K562 (cell line): ENCODE data around the gene ZCRB1. TPM values are rescaled to one million over a fixed set of nuclear protein-coding genes. Genes with fewer than 3 reads are reported as not detected.

Source experiments
- ATAC-seq: fragments of 200-7000 bp; cut with Tn5 transposase; 3 replicates; pipeline ENCODE4 v1.9.1; 2020; ENCODE audit warnings: moderate library complexity
- BruUV-seq: library from RNA; stranded (reverse); fragments of 400-500 nt; replicated peaks from 2 replicates; lab custom pipeline; 2021; lab: Mats Ljungman, UMichigan
- CTCF ChIA-PET: fragments of 300-600 bp; formaldehyde crosslinking; extraction: SDS; loops from one replicate; lab custom pipeline; 2021; ENCODE audit warnings: low intra/inter-chr PET ratio; lab: Yijun Ruan, JAX
- POLR2A ChIA-PET: fragments of 300-600, 350-650 bp; sonication (Branson Sonifier 250); formaldehyde crosslinking; extraction: SDS; loops from one replicate; lab custom pipeline; 2021; ENCODE audit warnings: antibody characterized with exemption, inconsistent platforms; lab: Yijun Ruan, JAX
- DNase-seq, 4 experiments: peaks; one replicate each; pipeline versions ENCODE4 v3.0.0 to v3.0.0-alpha.2; 2011 to 2018; ENCODE audit warnings: low spot score in 3 of 4, mixed read lengths in 3 of 4; ENCODE audit errors: extremely low read depth in 1 of 4
- FAIRE-seq: peaks from 2 replicates; lab custom pipeline; 2011; peaks lifted over from hg19 to GRCh38; lab: Jason Lieb, UNC
- H2AFZ ChIP-seq: 2 replicates; pipeline ENCODE4 v1.6.0; 2011; ENCODE audit warnings: low read depth, low read length, control low read depth, inconsistent platforms
- H3K27ac ChIP-seq: fragments of 200-600 bp; 3 replicates; pipeline ENCODE4 v1.8.0; 2011; ENCODE audit warnings: low read depth, mild to moderate bottlenecking, control low read depth, inconsistent platforms, low read length, moderate library complexity, mixed read lengths; ENCODE audit errors: extremely low read depth
- H3K27me3 ChIP-seq, 2 experiments: fragments of 300-600 bp in 1 of 2; 2 replicates in 1 of 2; 3 replicates in 1 of 2; pipeline versions ENCODE4 v1.6.0 to v1.8.0; 2011; ENCODE audit warnings: inconsistent platforms in 2 of 2, low read length in 2 of 2, mild to moderate bottlenecking in 1 of 2, mixed read lengths in 1 of 2, moderate library complexity in 1 of 2; ENCODE audit not compliant: control insufficient read depth in 2 of 2, insufficient read depth in 2 of 2
- H3K36me3 ChIP-seq: fragments of 300-600 bp; 3 replicates; pipeline ENCODE4 v1.8.0; 2011; ENCODE audit warnings: mild to moderate bottlenecking, low read length, inconsistent platforms; ENCODE audit not compliant: control insufficient read depth, insufficient read depth
- H3K4me1 ChIP-seq, 2 experiments: fragments of 200-600 bp in 1 of 2; replicated peaks in 1 of 2; 2 replicates in 1 of 2; 3 replicates in 1 of 2; pipeline versions ENCODE4 v1.5.1 to v1.8.0; 2011; ENCODE audit warnings: inconsistent platforms in 2 of 2, low read length in 2 of 2, mild to moderate bottlenecking in 1 of 2, mixed read lengths in 1 of 2, moderate library complexity in 1 of 2; ENCODE audit not compliant: control insufficient read depth in 2 of 2, insufficient read depth in 2 of 2
- H3K4me2 ChIP-seq: 2 replicates; pipeline ENCODE4 v1.6.1; 2011; ENCODE audit warnings: low read length, control low read depth, inconsistent platforms, mixed read lengths; ENCODE audit not compliant: insufficient read depth
- H3K4me3 ChIP-seq: fragments of 200-600 bp; sonication (generic), shearing (Covaris generic); 2 replicates; pipeline ENCODE4 v1.5.1; 2016; ENCODE audit warnings: control low read depth, inconsistent platforms
- H3K79me2 ChIP-seq: fragments of 200-600 bp; 3 replicates; pipeline ENCODE4 v1.8.0; 2011; ENCODE audit warnings: low read length, inconsistent platforms; ENCODE audit not compliant: control insufficient read depth, insufficient read depth
- H3K9ac ChIP-seq, 2 experiments: 2 replicates each; pipeline versions ENCODE4 v1.6.0 to v1.6.1; 2011; ENCODE audit warnings: low read depth in 2 of 2, low read length in 2 of 2, control low read depth in 1 of 2, inconsistent platforms in 1 of 2, mild to moderate bottlenecking in 1 of 2, mixed read lengths in 1 of 2; ENCODE audit not compliant: insufficient read depth in 1 of 2
- H3K9me1 ChIP-seq: one replicate; pipeline ENCODE4 v1.6.0; 2011; ENCODE audit warnings: inconsistent platforms, mild to moderate bottlenecking, low read length, moderate library complexity; ENCODE audit not compliant: control insufficient read depth, insufficient read depth
- H3K9me3 ChIP-seq: replicated peaks from 2 replicates; pipeline ENCODE4 v1.5.1; 2011; ENCODE audit warnings: low read depth, low read length, inconsistent platforms; ENCODE audit not compliant: control insufficient read depth, insufficient read depth
- H4K20me1 ChIP-seq: replicated peaks from 2 replicates; pipeline ENCODE4 v1.6.1; 2011; ENCODE audit warnings: low read length, inconsistent platforms, mixed read lengths; ENCODE audit not compliant: control insufficient read depth, insufficient read depth
- BRD4 ChIP-seq: fragments of 200-600 bp; sonication (generic); IDR thresholded peaks from 2 replicates; pipeline ENCODE4 v1.6.1; 2017; ENCODE audit warnings: inconsistent platforms
- CEBPB ChIP-seq: fragments of 450-650 bp; IDR thresholded peaks from 2 replicates; pipeline ENCODE4 v1.6.1; 2016; ENCODE audit warnings: missing genetic modification characterization, missing compliant biosample characterization
- EP400 ChIP-seq: fragments of 450-650 bp; IDR thresholded peaks from 2 replicates; pipeline ENCODE4 v1.6.1; 2017; ENCODE audit warnings: antibody characterized with exemption, mild to moderate bottlenecking, moderate library complexity
- HDAC6 ChIP-seq: IDR thresholded peaks from 2 replicates; pipeline ENCODE4 v1.6.1; 2012; ENCODE audit warnings: low read depth, mild to moderate bottlenecking, control low read depth, inconsistent platforms, low read length, moderate library complexity
- HNRNPK ChIP-seq: fragments of 200-400 bp; formaldehyde crosslinking; IDR thresholded peaks from one replicate; pipeline ENCODE4 v1.6.1; 2018; ENCODE audit warnings: mild to moderate bottlenecking, low read depth, low read length; ENCODE audit not compliant: poor library complexity, severe bottlenecking
- ILK ChIP-seq: fragments of 450-650 bp; IDR thresholded peaks from 2 replicates; pipeline ENCODE4 v1.6.1; 2016; ENCODE audit warnings: missing genetic modification characterization, low read depth, mild to moderate bottlenecking, missing compliant biosample characterization, moderate library complexity, borderline replicate concordance
- JUN ChIP-seq, 2 experiments: sonication (generic) in 1 of 2; formaldehyde crosslinking in 1 of 2; IDR thresholded peaks; 2 replicates each; pipeline versions ENCODE4 v1.6.1 to v1.8.0; 2012 to 2022; ENCODE audit warnings: borderline replicate concordance in 2 of 2, mild to moderate bottlenecking in 2 of 2, improper control_type of control experiment in 1 of 2, low read depth in 1 of 2, low read length in 1 of 2, missing genetic modification reagents in 1 of 2
- KLF10 ChIP-seq: fragments of 250-450 bp; sonication (Bioruptor Pico); IDR thresholded peaks from 2 replicates; pipeline ENCODE4 v1.6.1; 2021; ENCODE audit warnings: matching md5 sums
- PRPF4 ChIP-seq: fragments of 200-400 bp; formaldehyde crosslinking; IDR thresholded peaks from one replicate; pipeline ENCODE4 v1.6.1; 2017; ENCODE audit warnings: low read length, low read depth, mild to moderate bottlenecking; ENCODE audit not compliant: insufficient read depth, poor library complexity, severe bottlenecking
- SMARCE1 ChIP-seq: fragments of 450-650 bp; IDR thresholded peaks from 2 replicates; pipeline ENCODE4 v1.7.1; 2016; ENCODE audit warnings: mild to moderate bottlenecking
- SOX6 ChIP-seq: fragments of 450-650 bp; IDR thresholded peaks from 2 replicates; pipeline ENCODE4 v1.6.1; 2014; ENCODE audit warnings: mild to moderate bottlenecking
- XRCC5 ChIP-seq: fragments of 200-400 bp; formaldehyde crosslinking; IDR thresholded peaks from 2 replicates; pipeline ENCODE4 v1.6.1; 2017; ENCODE audit warnings: low read depth, mild to moderate bottlenecking, low read length
- ZNF717 ChIP-seq: fragments of 250-450 bp; sonication (Bioruptor Pico); IDR thresholded peaks from 2 replicates; pipeline ENCODE4 v1.5.0; 2021
- WGBS: fragments of 100-300 bp; shearing (Covaris generic); methylation state at CpG from one replicate; pipeline ENCODE4 v1.1.6; 2016; ENCODE audit warnings: low coverage, mixed read lengths; ENCODE audit not compliant: insufficient coverage; ENCODE audit errors: missing lambda C conversion rate; 5-methylcytosine and 5-hydroxymethylcytosine counted together
- in situ Hi-C: fragments of 300-500 bp; cut with MboI; formaldehyde crosslinking; loops from 4 replicates; pipeline ENCODE4 v1.15.0; 2018; ENCODE audit warnings: inconsistent platforms, mixed read lengths
- intact Hi-C: fragments of 100-400 bp; cut with micrococcal nuclease; formaldehyde crosslinking; loops from 2 replicates; pipeline ENCODE4 v1.14.2; 2022
- polyA plus RNA-seq, 8 experiments: library from polyadenylated mRNA; depleted of rRNA in 4 of 8; stranded (reverse) in 5 of 8; unstranded in 3 of 8; fragments of >200 nt; fragmentation: Nextera tagmentation in 2 of 8; fragmentation: Illumina TruSeq in 1 of 8; extraction: Ambion mirVana in 2 of 8; extraction: Trizol in 1 of 8; gene quantifications; 2 replicates each; pipeline versions ENCODE4 v1.2.1 to v1.2.3, GENCODE V29; 2011 to 2014; ENCODE audit warnings: inconsistent platforms in 1 of 8, missing spikeins in 1 of 8
- total RNA-seq, 7 experiments: library from RNA; depleted of rRNA in 6 of 7; stranded (reverse); fragments of >200 nt in 6 of 7; fragmentation: Illumina TruSeq in 2 of 7; extraction: Trizol in 2 of 7; gene quantifications; 2 replicates each; pipeline versions ENCODE4 v1.2.1 to v1.2.3, GENCODE V29; 2011 to 2021; ENCODE audit warnings: low replicate concordance in 1 of 7
- TF ChIP-seq, protein P1 (sequence below): sonication (generic); formaldehyde crosslinking; IDR thresholded peaks from 2 replicates; pipeline ENCODE4 v1.8.0; 2022; ENCODE audit warnings: missing genetic modification reagents, mild to moderate bottlenecking, borderline replicate concordance
- TF ChIP-seq, protein P2 (sequence below): fragments of 250-450 bp; sonication (Bioruptor Pico); IDR thresholded peaks from 2 replicates; pipeline ENCODE4 v1.9.0; 2021; ENCODE audit warnings: mild to moderate bottlenecking, inconsistent platforms
- TF ChIP-seq, protein P3 (sequence below): fragments of 450-650 bp; conservative IDR thresholded peaks from 2 replicates; pipeline ENCODE4 v1.6.1; 2016; ENCODE audit warnings: missing genetic modification characterization, low read depth, mild to moderate bottlenecking, control low read depth, missing compliant biosample characterization

Gene ZCRB1
- total and polyA plus RNA-seq, 9 of the 15 experiments (the other 6 are each of a cell fraction or from before 2014, with no cell fraction given): 36.0 to 102 (median 51.0) TPM

DNA sequence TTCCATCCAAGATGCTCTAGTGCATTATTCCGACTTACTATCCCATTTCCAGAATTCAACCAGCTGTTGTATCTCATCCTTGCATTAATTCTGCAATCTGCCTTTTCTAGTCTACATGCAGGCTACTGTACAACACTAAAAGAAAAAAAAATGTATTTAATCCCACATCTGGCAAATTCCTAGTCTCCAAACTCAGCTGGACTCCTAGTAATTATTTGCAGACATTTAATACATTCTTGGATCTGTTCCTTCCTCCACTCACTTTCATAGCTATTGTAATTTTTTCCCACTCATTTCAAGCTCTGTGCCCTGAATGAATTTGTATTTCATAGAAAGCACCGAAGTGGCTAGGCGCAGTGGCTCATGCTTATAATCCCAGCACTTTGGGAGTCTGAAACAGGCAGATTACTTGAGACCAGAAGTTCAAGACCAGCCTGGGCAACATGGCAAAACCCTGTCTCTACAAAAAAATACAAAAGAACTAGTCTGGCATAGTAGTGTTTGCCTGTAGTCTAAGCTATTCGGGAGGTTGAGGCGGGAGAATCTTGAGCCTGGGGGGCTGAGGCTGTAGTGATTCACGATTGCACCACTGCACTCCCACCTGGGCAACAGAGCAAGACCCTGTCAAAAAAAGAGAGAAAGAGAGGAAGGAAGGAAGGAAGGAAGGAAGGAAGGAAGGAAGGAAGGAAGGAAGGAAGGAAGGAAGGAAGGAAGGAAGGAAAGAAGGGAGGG, 48.3 kb downstream of the ZCRB1 start:
- H3K27me3 ChIP-seq: peaks cover 6 to 25% of the 10 kb centered on the region in 2 experiments; a peak in 3 of 5 replicates
- intact Hi-C loops (no loop called here), in situ Hi-C loops (no loop called here)
- ATAC-seq (no peak), FAIRE-seq (no peak), DNase-seq (no peak)
- H3K27ac ChIP-seq: no peak overlapping the region
- no peak overlapping the region for H3K9ac ChIP-seq
- H3K4me2 ChIP-seq: no peak overlapping the region
- no peaks in the 10 kb centered on the region for H3K79me2 ChIP-seq
- H3K36me3 ChIP-seq: no peaks in the 10 kb centered on the region
- no peak overlapping the region for H3K4me3 ChIP-seq
- H3K4me1 ChIP-seq: peaks cover 0 to 6% of the 10 kb centered on the region in 2 experiments; a peak in 2 of 5 replicates
- H4K20me1 ChIP-seq: no peaks in the 10 kb centered on the region
- WGBS: 11% methylated on average over 5 of the region's 6 CpGs
- H3K9me1 ChIP-seq: no peaks in the 10 kb centered on the region
- no peak overlapping the region for H2AFZ ChIP-seq
- BruUV-seq: no TSS peak
- POLR2A ChIA-PET: no interaction called here
- H3K9me3 ChIP-seq: no peaks in the 10 kb centered on the region
- CTCF ChIA-PET: no interaction called here
- TF ChIP-seq HNRNPK (no peak), SMARCE1 (no peak), ZNF717 (CRISPR knock-in tag) (no peak), EP400 (no peak), KLF10 (CRISPR knock-in tag) (no peak), HDAC6 (no peak), JUN (IDR thresholded peaks at IDR 0.05; ENCODE audit: borderline replicate concordance, low read depth, low read length) (no peak), JUN (CRISPR knock-in tag; IDR thresholded peaks at IDR 0.05; ENCODE audit: borderline replicate concordance) (no peak), ILK (tag) (no peak), CEBPB (no peak), XRCC5 (no peak), SOX6 (no peak), PRPF4 (no peak), BRD4 (no peak)
- TF ChIP-seq, protein P1, sequence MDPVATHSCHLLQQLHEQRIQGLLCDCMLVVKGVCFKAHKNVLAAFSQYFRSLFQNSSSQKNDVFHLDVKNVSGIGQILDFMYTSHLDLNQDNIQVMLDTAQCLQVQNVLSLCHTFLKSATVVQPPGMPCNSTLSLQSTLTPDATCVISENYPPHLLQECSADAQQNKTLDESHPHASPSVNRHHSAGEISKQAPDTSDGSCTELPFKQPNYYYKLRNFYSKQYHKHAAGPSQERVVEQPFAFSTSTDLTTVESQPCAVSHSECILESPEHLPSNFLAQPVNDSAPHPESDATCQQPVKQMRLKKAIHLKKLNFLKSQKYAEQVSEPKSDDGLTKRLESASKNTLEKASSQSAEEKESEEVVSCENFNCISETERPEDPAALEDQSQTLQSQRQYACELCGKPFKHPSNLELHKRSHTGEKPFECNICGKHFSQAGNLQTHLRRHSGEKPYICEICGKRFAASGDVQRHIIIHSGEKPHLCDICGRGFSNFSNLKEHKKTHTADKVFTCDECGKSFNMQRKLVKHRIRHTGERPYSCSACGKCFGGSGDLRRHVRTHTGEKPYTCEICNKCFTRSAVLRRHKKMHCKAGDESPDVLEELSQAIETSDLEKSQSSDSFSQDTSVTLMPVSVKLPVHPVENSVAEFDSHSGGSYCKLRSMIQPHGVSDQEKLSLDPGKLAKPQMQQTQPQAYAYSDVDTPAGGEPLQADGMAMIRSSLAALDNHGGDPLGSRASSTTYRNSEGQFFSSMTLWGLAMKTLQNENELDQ (CRISPR knock-in tag): no peak
- TF ChIP-seq, protein P2, sequence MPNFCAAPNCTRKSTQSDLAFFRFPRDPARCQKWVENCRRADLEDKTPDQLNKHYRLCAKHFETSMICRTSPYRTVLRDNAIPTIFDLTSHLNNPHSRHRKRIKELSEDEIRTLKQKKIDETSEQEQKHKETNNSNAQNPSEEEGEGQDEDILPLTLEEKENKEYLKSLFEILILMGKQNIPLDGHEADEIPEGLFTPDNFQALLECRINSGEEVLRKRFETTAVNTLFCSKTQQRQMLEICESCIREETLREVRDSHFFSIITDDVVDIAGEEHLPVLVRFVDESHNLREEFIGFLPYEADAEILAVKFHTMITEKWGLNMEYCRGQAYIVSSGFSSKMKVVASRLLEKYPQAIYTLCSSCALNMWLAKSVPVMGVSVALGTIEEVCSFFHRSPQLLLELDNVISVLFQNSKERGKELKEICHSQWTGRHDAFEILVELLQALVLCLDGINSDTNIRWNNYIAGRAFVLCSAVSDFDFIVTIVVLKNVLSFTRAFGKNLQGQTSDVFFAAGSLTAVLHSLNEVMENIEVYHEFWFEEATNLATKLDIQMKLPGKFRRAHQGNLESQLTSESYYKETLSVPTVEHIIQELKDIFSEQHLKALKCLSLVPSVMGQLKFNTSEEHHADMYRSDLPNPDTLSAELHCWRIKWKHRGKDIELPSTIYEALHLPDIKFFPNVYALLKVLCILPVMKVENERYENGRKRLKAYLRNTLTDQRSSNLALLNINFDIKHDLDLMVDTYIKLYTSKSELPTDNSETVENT: no peak
- TF ChIP-seq, protein P3, sequence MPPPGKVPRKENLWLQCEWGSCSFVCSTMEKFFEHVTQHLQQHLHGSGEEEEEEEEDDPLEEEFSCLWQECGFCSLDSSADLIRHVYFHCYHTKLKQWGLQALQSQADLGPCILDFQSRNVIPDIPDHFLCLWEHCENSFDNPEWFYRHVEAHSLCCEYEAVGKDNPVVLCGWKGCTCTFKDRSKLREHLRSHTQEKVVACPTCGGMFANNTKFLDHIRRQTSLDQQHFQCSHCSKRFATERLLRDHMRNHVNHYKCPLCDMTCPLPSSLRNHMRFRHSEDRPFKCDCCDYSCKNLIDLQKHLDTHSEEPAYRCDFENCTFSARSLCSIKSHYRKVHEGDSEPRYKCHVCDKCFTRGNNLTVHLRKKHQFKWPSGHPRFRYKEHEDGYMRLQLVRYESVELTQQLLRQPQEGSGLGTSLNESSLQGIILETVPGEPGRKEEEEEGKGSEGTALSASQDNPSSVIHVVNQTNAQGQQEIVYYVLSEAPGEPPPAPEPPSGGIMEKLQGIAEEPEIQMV (tag): no peak
